ENCODE results near the gene SHCBP1. TPM values are rescaled to one million over a fixed set of nuclear protein-coding genes. Genes with fewer than 3 reads are reported as not detected.

The SHCBP1 gene
- total RNA-seq: under 1 TPM in 5 of 6 donors, not detected in 1; 0.41 to 0.86 (median 0.49) TPM
- polyA plus RNA-seq: under 1 TPM; 0.04 to 0.35 TPM

DNA sequence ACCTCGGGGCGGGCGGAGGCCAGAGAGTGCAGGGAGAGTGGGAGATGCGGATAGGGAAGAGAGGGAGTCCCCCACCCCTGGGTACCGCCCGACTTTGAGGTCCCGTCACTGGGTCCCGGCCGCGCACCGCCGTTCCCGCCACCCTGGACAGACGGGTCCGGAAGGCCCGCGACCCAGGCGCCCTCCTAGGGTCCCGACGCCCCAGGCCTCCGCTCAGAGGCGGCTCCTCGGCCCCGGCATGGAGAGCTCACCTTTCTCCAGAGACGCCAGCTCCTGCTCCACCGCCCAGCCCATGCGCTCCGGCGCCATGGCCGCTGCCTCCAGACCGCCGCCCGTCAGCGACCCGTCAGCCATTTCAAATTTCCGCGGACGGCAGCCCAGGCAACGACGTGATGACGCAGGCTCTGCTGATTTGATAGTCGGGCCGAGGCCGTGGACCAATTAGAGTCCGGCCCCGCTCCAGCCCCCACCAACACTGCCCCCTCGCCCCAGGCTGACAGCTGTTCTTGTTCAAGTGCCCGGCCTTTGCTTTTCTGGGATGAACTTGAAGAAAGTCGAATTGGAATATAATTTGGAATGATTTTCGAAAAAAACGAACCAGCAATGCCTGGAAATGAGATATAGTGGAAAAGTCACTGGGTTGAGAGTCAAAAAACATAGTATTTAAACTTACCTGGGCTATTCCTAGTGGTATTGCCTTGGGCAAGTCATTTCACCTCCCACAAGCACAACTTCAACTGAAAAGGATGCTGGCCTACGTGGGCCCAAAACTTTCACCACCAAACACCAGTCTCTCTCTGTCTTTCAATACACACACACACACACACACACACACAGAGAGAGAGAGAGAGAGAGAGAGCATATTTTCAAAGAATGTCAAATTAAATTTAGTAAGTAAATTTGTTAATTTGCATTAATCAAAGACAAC, at the start of gene SHCBP1:
SHCBP1 (minus strand) TSS at position 374 of the 928 bp plus-strand sequence; CDS start at position 354, 20 bp downstream.
- H3K36me3 ChIP-seq: no peaks in the 10 kb centered on the region

DNA sequence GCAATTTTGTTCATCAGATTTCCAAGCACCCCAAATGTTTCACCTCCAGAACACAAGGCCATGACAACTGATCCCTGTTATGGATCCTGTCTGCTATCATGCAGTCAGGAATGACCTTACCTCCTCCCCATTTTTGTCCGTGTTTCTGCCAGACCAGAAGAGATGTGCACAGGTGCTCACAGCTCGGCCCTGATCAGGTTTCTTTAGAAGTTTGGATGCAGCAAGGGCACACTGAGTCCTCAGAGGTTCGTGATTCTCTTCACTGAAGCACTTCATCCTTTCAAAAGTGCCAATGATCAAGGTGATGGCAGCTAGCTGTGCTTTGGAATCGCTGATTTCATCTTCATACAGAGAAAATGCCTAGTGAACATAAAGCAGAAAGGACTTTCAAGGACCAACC, 40.9 kb upstream of the SHCBP1 start:
- TF ChIP-seq, protein P1, sequence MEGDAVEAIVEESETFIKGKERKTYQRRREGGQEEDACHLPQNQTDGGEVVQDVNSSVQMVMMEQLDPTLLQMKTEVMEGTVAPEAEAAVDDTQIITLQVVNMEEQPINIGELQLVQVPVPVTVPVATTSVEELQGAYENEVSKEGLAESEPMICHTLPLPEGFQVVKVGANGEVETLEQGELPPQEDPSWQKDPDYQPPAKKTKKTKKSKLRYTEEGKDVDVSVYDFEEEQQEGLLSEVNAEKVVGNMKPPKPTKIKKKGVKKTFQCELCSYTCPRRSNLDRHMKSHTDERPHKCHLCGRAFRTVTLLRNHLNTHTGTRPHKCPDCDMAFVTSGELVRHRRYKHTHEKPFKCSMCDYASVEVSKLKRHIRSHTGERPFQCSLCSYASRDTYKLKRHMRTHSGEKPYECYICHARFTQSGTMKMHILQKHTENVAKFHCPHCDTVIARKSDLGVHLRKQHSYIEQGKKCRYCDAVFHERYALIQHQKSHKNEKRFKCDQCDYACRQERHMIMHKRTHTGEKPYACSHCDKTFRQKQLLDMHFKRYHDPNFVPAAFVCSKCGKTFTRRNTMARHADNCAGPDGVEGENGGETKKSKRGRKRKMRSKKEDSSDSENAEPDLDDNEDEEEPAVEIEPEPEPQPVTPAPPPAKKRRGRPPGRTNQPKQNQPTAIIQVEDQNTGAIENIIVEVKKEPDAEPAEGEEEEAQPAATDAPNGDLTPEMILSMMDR (IDR thresholded peaks at IDR 0.05): no peak

More for the DNA sequence above, at the start of gene SHCBP1:
- no peaks in the 10 kb centered on the region for H3K27me3 ChIP-seq
- no peak within 1 kb of the TSS for H3K27ac ChIP-seq
- TF ChIP-seq, protein P1 (IDR thresholded peaks at IDR 0.05): no peak
- DNase-seq: peak; percentile 66 to 87 (median 76)
- peaks cover 0 to 3% (median 0%) of the 10 kb centered on the region in 3 donors for H3K4me1 ChIP-seq
- peak; percentile 88 to 93 (median 92) for ATAC-seq
- 2% methylated on average over 49 to 52 of the region's 52 CpGs for WGBS, 2 donors
- intact Hi-C loops (cut with DNase I): no loop called here
- no peaks in the 10 kb centered on the region for H3K9me3 ChIP-seq
- H3K4me3 ChIP-seq: peak within 1 kb of the TSS; percentile 30 to 74 (median 38)
- no peak for FAIRE-seq

GRCh38 chr16:46658925-46659324, 37.7 kb upstream of the SHCBP1 start:
- Histone ChIP-seq H3K27me3 (no peaks in the 10 kb centered on the region), H3K4me1 (no peaks in the 10 kb centered on the region), H3K9me3 (no peaks in the 10 kb centered on the region), H3K27ac (no peak overlapping the region), H3K4me3 (no peak overlapping the region), H3K36me3 (peaks cover 0 to 32% (median 0%) of the 10 kb centered on the region in 3 donors)
- FAIRE-seq: no peak
- ATAC-seq: peak in 3 of 4 donors; percentile 30 to 85 (median 72)
- WGBS, 2 donors: 82 to 88% methylated on average over 1 of the region's 1 CpG
- TF ChIP-seq, protein P1 (IDR thresholded peaks at IDR 0.05): no peak
- peak in 1 of 6 donors; percentile 49 for DNase-seq
- intact Hi-C loops (cut with DNase I): no loop called here

More for the DNA sequence above, 40.9 kb upstream of the SHCBP1 start:
- H3K4me1 ChIP-seq: no peaks in the 10 kb centered on the region
- no peak for ATAC-seq
- no peak overlapping the region for H3K27ac ChIP-seq
- H3K9me3 ChIP-seq: no peaks in the 10 kb centered on the region
- no peaks in the 10 kb centered on the region for H3K27me3 ChIP-seq
- peaks cover 0 to 54% (median 0%) of the 10 kb centered on the region in 3 donors for H3K36me3 ChIP-seq
- no peak for FAIRE-seq
- 65 to 69% methylated on average over 4 of the region's 4 CpGs for WGBS, 2 donors
- intact Hi-C loops (cut with DNase I): no loop called here
- no peak overlapping the region for H3K4me3 ChIP-seq
- DNase-seq: no peak

DNA sequence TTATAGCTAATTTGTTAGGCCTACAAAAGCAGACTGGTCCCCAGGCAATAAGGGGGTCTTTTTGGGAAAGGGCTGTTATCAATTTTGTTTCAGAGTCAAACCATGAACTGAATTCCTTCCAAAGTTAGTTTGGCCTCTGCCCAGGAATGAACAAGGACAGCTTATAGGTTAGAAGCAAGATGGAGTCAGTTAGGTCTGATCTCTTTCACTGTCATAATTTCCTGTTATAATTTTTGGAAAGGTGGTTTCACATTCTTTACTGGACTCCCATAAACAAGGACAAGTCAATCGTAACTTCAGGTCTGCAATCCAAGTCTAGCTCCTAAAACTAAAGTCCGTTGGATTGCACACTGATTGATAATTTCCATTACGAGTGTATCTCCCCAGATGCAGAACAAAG, 30.1 kb upstream of the SHCBP1 start:
- TF ChIP-seq, protein P1 (IDR thresholded peaks at IDR 0.05): no peak
- Histone ChIP-seq H3K4me1 (no peaks in the 10 kb centered on the region), H3K27ac (no peak overlapping the region), H3K27me3 (no peaks in the 10 kb centered on the region), H3K9me3 (no peaks in the 10 kb centered on the region), H3K36me3 (no peaks in the 10 kb centered on the region), H3K4me3 (no peak overlapping the region)
- no peak for ATAC-seq
- intact Hi-C loops (cut with DNase I): no loop called here
- DNase-seq: no peak
- 71 to 74% methylated on average over 3 of the region's 3 CpGs for WGBS, 2 donors
- no peak for FAIRE-seq
